Measurements from ENCODE around the gene GABRB1. TPM values are rescaled to one million over a fixed set of nuclear protein-coding genes. Genes with fewer than 3 reads are reported as not detected.

GABRB1 gene
- total and polyA plus RNA-seq, 2 donors (not counting 1 experiment from before 2014, with no cell fraction given): 0.05 to 0.17 TPM

DNA sequence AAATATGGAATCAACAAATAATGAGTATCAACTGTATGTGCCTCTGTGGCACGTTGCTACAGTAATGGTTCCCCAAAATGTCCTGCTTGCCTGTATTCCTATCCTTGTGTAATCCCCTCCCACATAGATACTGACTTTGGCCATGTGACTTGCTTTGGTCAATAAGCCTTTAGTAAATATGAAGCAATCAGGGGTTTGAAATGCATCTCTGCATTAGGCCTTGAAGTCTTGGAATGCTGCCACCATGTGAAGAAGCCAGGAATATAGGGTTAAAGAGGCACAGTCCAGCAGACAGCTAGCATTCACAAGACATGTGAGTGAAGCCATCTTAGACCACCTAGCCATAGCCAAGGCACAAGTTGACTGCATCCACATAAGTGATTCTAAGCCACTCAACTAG lies 190.9 kb downstream of the GABRB1 start:
- TF ChIP-seq, protein P1, sequence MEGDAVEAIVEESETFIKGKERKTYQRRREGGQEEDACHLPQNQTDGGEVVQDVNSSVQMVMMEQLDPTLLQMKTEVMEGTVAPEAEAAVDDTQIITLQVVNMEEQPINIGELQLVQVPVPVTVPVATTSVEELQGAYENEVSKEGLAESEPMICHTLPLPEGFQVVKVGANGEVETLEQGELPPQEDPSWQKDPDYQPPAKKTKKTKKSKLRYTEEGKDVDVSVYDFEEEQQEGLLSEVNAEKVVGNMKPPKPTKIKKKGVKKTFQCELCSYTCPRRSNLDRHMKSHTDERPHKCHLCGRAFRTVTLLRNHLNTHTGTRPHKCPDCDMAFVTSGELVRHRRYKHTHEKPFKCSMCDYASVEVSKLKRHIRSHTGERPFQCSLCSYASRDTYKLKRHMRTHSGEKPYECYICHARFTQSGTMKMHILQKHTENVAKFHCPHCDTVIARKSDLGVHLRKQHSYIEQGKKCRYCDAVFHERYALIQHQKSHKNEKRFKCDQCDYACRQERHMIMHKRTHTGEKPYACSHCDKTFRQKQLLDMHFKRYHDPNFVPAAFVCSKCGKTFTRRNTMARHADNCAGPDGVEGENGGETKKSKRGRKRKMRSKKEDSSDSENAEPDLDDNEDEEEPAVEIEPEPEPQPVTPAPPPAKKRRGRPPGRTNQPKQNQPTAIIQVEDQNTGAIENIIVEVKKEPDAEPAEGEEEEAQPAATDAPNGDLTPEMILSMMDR (conservative IDR thresholded peaks at IDR 0.05 in 1 of 2, IDR thresholded peaks at IDR 0.05 in 1 of 2; ENCODE audit: low read depth in 1 of 2, low read length in 2 of 2): no peak
- TF ChIP-seq EZH2 (IDR thresholded peaks at IDR 0.05; ENCODE audit: low read length, missing control alignments): no peak
- no peak overlapping the region for H3K4me3 ChIP-seq (replicated peaks in 1 of 4; ENCODE audit: control extremely low read depth in 1 of 4, insufficient read depth in 1 of 4, low read depth in 3 of 4, low read length in 4 of 4)
- H3K9ac ChIP-seq (ENCODE audit: insufficient read depth, low read length): no peak overlapping the region
- no peaks in the 10 kb centered on the region for H3K4me1 ChIP-seq (ENCODE audit: control insufficient read depth, extremely low read depth, insufficient read depth, low read length)
- no peak overlapping the region for H3K4me2 ChIP-seq (ENCODE audit: extremely low read depth, insufficient read depth, low read length)
- H3K27ac ChIP-seq (ENCODE audit: insufficient read depth, low read length): no peak overlapping the region
- no peaks in the 10 kb centered on the region for H3K27me3 ChIP-seq (ENCODE audit: control insufficient read depth, insufficient read depth, low read length)
- H3K79me2 ChIP-seq (ENCODE audit: control insufficient read depth, insufficient read depth, low read length): no peaks in the 10 kb centered on the region
- H3K36me3 ChIP-seq (ENCODE audit: control insufficient read depth, insufficient read depth, low read length): no peaks in the 10 kb centered on the region
- H3K9me3 ChIP-seq (ENCODE audit: control insufficient read depth, insufficient read depth, low read depth, low read length): no peaks in the 10 kb centered on the region
- DNase-seq (ENCODE audit: low read depth in 2 of 2): peak in 1 of 2 donors; percentile 42
- H4K20me1 ChIP-seq (ENCODE audit: control insufficient read depth, extremely low read depth, insufficient read depth, low read length): no peaks in the 10 kb centered on the region
- no peak overlapping the region for H2AFZ ChIP-seq (ENCODE audit: low read length)

DNA sequence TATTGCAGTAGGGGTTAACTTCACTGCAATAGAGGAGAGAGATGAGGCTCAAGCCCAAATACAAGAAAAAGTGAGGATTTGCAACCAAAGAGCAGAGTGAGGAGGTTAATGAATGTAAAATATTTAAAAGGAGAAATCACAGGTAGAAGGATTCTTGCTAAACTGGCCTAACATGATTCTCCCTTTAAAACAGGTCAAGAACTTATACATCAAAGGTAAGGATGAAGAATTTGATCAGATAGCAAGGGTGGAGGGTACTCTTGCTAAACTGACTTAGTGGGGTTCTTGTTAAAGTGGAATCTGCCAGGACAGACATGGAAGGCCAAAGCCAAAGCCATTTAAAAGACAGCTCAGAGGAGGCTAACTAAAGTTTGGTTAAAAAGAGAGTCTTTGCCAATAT lies 193.0 kb downstream of the GABRB1 start:
- no peak for TF ChIP-seq EZH2 (IDR thresholded peaks at IDR 0.05; ENCODE audit: low read length, missing control alignments)
- TF ChIP-seq, protein P1 (conservative IDR thresholded peaks at IDR 0.05 in 1 of 2, IDR thresholded peaks at IDR 0.05 in 1 of 2; ENCODE audit: low read depth in 1 of 2, low read length in 2 of 2): no peak
- Histone ChIP-seq H3K36me3 (ENCODE audit: control insufficient read depth, insufficient read depth, low read length) (no peaks in the 10 kb centered on the region), H3K9ac (ENCODE audit: insufficient read depth, low read length) (no peak overlapping the region), H3K79me2 (ENCODE audit: control insufficient read depth, insufficient read depth, low read length) (no peaks in the 10 kb centered on the region), H3K4me3 (replicated peaks in 1 of 4; ENCODE audit: control extremely low read depth in 1 of 4, insufficient read depth in 1 of 4, low read depth in 3 of 4, low read length in 4 of 4) (no peak overlapping the region), H3K4me2 (ENCODE audit: extremely low read depth, insufficient read depth, low read length) (no peak overlapping the region), H3K9me3 (ENCODE audit: control insufficient read depth, insufficient read depth, low read depth, low read length) (no peaks in the 10 kb centered on the region), H3K27me3 (ENCODE audit: control insufficient read depth, insufficient read depth, low read length) (no peaks in the 10 kb centered on the region), H3K27ac (ENCODE audit: insufficient read depth, low read length) (no peak overlapping the region), H4K20me1 (ENCODE audit: control insufficient read depth, extremely low read depth, insufficient read depth, low read length) (no peaks in the 10 kb centered on the region), H3K4me1 (ENCODE audit: control insufficient read depth, extremely low read depth, insufficient read depth, low read length) (no peaks in the 10 kb centered on the region), H2AFZ (ENCODE audit: low read length) (no peak overlapping the region)
- DNase-seq (ENCODE audit: low read depth in 2 of 2): no peak

DNA sequence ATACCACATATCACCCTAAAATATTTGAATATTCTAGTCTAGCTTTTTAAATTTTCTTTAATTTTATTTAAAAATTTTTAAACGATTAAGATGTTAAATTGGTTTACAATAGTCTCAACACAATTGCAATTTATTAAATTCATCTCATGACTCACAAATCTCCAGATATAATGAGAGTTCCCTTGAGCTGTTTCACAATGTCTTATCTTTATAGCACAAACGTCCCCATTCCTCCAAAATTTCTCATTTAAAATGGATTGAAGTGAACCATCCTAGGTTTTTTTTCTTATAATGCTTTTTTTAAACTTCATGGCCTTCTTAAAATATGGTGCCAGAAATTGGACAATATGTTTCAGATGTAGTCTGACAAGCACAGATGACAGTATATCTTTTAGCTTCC lies 204.4 kb downstream of the GABRB1 start:
- H3K4me2 ChIP-seq (ENCODE audit: extremely low read depth, insufficient read depth, low read length): no peak overlapping the region
- TF ChIP-seq, protein P1 (conservative IDR thresholded peaks at IDR 0.05 in 1 of 2, IDR thresholded peaks at IDR 0.05 in 1 of 2; ENCODE audit: low read depth in 1 of 2, low read length in 2 of 2): no peak
- no peak for TF ChIP-seq EZH2 (IDR thresholded peaks at IDR 0.05; ENCODE audit: low read length, missing control alignments)
- no peak overlapping the region for H3K4me3 ChIP-seq (replicated peaks in 1 of 4; ENCODE audit: control extremely low read depth in 1 of 4, insufficient read depth in 1 of 4, low read depth in 3 of 4, low read length in 4 of 4)
- no peaks in the 10 kb centered on the region for H3K4me1 ChIP-seq (ENCODE audit: control insufficient read depth, extremely low read depth, insufficient read depth, low read length)
- H2AFZ ChIP-seq (ENCODE audit: low read length): no peak overlapping the region
- no peaks in the 10 kb centered on the region for H3K79me2 ChIP-seq (ENCODE audit: control insufficient read depth, insufficient read depth, low read length)
- H3K36me3 ChIP-seq (ENCODE audit: control insufficient read depth, insufficient read depth, low read length): no peaks in the 10 kb centered on the region
- no peaks in the 10 kb centered on the region for H4K20me1 ChIP-seq (ENCODE audit: control insufficient read depth, extremely low read depth, insufficient read depth, low read length)
- H3K27me3 ChIP-seq (ENCODE audit: control insufficient read depth, insufficient read depth, low read length): no peaks in the 10 kb centered on the region
- H3K9me3 ChIP-seq (ENCODE audit: control insufficient read depth, insufficient read depth, low read depth, low read length): no peaks in the 10 kb centered on the region
- no peak overlapping the region for H3K9ac ChIP-seq (ENCODE audit: insufficient read depth, low read length)
- no peak overlapping the region for H3K27ac ChIP-seq (ENCODE audit: insufficient read depth, low read length)
- DNase-seq (ENCODE audit: low read depth in 2 of 2): peak in 1 of 2 donors; percentile 8

Data from fibroblast of lung (primary cell).